Nucleus accumbens (tissue), 56 donors: ENCODE results near the gene SHC1.
"Not testable (repeated sequence)": the region's sequence is repeated elsewhere in the genome, so short reads cannot be mapped to it uniquely, and the experiment has no call there.

ENCODE experiments used
- DNase-seq, 56 donors: peaks; one replicate each; lab custom pipeline; 2025; lab: John Stamatoyannopoulos, UW

SHC1 gene

GRCh38 chr1:154996966-154997701, 26.6 kb upstream of the SHC1 start:
- no peak for DNase-seq

DNA sequence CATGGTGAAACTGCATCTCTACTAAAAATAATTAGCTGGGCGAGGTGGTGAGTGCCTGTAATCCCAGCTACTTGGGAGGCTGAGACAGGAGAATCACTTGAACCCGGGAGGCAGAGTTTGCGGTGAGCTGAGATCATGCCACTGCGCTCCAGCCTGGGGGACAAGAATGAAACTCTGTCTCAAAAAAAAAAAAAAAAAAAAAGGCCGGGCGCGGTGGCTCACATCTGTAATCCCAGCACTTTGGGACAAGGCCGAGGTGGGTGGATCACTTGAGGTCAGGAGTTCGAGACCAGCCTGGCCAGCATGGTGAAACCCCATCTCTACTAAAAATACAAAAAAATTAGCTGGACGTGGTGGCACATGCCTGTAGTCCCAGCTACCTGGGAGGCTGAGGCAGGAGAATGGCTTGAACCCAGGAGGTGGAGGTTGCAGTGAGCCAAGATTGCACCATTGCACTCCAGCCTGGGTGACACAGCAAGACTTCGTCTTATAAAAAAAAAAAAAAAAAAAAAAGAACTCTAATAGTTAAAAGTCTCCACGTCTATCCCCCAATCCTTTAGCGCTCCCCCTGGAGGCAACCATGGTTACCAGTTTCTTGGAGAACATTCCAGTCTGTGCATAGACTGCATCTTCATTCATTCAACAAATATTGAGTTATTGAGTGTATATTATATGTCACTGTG, 24.9 kb upstream of the SHC1 start:
- DNase-seq, result peak in 12 of 56 donors; percentile 5 to 61 (median 20)

GRCh38 chr1:154994591-154994990, 24.0 kb upstream of the SHC1 start:
- DNase-seq, result no peak

- no peak for DNase-seq
These were observed 23.7 kb upstream of the SHC1 start for GRCh38 chr1:154994269-154994587.

GRCh38 chr1:154993572-154994268, 23.2 kb upstream of the SHC1 start, which contains the start of gene LENEP:
TSS of gene LENEP (plus strand) at chr1:154993586. CDS start at chr1:154993608, 22 bp downstream.
- no peak for DNase-seq

DNA sequence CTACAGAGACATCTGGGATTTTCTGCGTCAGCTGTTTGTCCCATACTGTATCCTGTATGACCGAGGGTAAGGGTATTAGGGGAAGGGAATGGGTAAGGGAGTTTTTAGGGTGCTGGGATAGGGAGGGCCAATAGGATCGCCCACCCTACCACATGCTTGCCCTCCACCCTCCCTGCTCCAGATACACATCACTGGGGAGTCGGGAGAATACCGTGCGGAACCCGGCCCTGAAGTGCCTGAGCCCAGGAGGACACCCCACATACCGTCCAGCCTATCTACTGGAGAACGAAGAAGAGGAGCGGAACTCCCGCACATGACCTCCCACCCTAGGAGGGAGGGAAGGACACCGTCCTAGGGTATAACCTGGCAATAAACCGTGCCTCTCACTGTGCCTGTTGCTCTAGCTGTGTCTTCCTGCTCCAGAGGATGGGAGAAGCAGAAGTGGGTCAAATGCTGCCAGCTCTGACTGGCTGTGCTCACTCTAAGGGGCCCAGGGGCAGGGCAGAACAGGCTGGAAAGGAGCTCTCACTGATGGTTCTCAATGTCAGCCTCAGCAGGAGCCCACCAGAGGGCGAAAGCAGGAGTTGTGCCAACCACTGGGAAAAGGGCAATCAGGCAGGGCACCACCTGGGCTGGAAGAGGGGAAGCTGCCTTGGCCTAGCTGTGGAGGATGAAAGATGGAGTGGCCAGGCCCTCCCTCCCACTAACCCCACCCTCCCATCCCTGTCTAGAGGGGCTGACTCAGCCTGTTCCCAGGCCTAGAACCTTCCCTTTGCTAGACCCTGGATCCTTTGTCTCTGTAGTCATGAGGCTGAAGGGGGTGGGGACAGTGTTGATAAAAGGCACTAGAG, 22.4 kb upstream of the SHC1 start:
- DNase-seq, result peak in 1 of 56 donors; percentile 12

- no peak for DNase-seq
These were observed 19.7 kb upstream of the SHC1 start for GRCh38 chr1:154990276-154990675.

DNA sequence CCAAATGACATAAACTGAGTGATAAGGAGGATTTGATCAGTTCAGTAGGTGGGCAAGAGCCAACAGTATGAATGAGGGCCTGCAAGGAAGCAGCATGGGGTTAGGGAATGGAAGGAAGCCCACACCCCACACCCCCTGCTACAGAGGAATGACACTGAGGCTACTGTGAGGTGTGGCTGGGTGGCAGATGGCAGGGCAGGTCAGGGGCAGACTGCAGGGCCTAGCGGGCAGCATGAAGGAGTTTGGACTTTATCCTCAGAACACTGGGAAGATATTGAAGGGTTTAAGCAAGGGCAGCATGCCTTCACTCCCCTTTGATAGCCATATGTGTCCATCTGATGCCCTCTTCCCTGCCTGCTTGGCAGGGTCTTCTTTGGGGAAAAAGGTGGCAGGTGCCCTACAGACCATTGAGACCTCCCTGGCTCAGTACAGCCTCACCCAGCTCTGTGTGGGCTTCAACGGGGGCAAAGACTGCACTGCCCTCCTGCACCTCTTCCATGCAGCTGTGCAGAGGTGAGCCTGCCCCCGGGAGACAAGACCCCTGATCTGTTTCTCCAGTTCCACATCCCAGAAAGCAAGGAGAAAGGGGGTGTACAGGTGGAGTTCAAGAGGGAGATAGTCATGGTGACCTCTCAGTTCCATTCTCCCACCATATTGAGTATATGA, 18.8 kb upstream of the SHC1 start:
- DNase-seq, result no peak

- DNase-seq, result no peak
These were observed 17.8 kb upstream of the SHC1 start for GRCh38 chr1:154988058-154988954.

DNA sequence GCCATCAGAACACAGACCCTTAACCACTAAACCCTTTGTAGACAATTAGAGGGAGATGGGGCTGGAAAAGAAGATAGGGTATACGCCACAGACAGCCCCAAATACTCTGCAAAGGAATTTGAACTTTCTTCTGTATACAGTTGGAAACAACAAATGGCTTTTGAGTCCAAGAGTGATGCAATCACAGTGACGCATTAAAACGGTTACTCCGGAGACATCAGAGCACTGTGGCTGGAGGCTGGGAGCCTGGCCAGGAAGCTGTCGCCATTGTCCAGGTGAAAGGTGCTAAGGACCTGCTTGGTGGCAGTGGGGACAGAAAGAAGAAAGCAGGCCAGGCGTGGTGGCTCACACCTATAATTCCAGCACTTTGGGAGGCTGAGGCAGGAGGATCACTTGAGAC, 16.8 kb upstream of the SHC1 start:
- no peak for DNase-seq

- not testable (repeated sequence) for DNase-seq
These were observed 16.2 kb upstream of the SHC1 start for GRCh38 chr1:154986736-154987135.

GRCh38 chr1:154983776-154984466, 13.4 kb upstream of the SHC1 start:
- DNase-seq, result no peak

DNA sequence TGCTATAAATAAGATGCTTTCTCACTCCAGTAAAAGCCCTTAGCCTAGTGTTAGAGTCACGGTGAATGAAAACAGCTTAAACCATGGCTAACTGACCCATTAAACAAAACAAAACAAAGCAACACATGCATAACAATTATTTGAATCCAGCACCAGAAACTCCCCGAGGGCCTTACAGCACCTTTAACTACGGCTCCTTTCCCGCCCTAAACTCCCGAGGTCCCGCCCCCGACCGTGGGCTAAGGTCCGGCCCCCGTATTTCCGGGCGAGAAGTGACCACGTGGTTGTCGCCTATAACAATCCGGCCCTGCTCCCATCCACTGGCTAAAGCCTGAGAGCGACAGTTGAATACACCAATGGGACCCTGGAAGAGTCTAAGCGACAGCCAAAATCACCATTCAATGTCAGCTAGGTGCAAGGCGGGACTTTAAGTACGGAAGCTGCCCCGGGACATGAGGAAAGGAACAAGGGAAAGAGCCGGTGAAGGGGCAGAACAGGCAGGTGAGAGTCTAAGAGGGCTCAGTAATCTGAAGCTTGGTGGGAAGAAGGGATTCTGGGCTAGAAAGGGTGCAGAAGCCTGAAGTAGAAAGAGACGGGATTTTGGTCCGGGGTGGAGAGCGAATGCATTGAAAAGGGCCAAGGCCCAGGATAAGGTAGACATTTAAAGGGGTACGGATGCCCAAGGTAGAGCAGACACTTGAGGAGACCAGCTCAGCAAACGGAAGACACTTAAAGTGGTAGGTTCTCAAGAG, 12.5 kb upstream of the SHC1 start, which contains the start of gene FLAD1:
FLAD1 (plus strand) TSS at position 448 of the 752 bp plus-strand sequence. CDS start 351 bp downstream, outside the sequence.
- DNase-seq, result peak; percentile 79 to 98 (median 95)

DNA sequence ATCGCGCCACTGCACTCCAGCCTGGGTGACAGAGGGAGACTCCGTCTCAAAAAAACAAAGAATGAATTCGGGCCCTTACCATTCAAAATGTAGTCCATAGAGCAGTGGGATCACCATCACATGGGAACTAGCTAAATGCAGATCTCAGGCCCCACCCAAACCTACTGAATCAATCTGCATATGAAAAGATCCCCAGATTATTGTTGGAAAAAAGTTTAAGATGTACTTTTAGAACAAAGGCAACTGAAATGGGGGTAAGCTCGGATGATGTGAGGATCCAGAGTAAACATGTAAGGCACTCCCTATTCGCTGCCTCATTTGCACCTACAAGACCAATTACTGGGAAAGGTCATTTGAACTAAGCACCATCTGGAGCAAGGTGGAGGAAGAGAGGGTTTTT, 11.8 kb upstream of the SHC1 start:
- DNase-seq, result no peak

- DNase-seq, result no peak
These were observed 7.8 kb upstream of the SHC1 start for GRCh38 chr1:154978360-154978759.

GRCh38 chr1:154977762-154978161, 7.2 kb upstream of the SHC1 start:
- not testable (repeated sequence) for DNase-seq

- DNase-seq, result peak in 18 of 56 donors; percentile 6 to 43 (median 22)
These were observed 5.0 kb upstream of the SHC1 start for GRCh38 chr1:154975409-154976059.
